CD8-positive, alpha-beta memory T cell (primary cell): ENCODE measurements around the gene TBC1D8. TPM values are rescaled to one million over a fixed set of nuclear protein-coding genes. Genes with fewer than 3 reads are reported as not detected.

Experiments
- polyA plus RNA-seq: library from polyadenylated mRNA; unstranded; fragments of 300-500 nt; fragmentation: Illumina TruSeq; gene quantifications from one replicate; pipeline ENCODE4 v1.2.3, GENCODE V29; 2021
- total RNA-seq, 2 experiments: library from RNA; stranded (reverse); gene quantifications; one replicate each; pipeline ENCODE4 v1.2.3, GENCODE V29; 2021

TBC1D8 gene
- total and polyA plus RNA-seq, 3 experiments from 2014 or later: 0.55 to 0.89 (median 0.69) TPM

Other genes with a start within 250 kb of the TBC1D8 start
- 1,000 to 10,000 TPM; 1,340 to 1,381 TPM for gene RPL31, start 149.1 kb downstream of the TBC1D8 start, total RNA-seq
- 4,796 TPM for gene RPL31, start 149.1 kb downstream of the TBC1D8 start, polyA plus RNA-seq
- gene CNOT11, start 101.5 kb upstream of the TBC1D8 start, total RNA-seq: 10 to 100 TPM; 60.9 to 67.4 TPM
- gene CNOT11, start 101.5 kb upstream of the TBC1D8 start, polyA plus RNA-seq: 70.0 TPM
- gene RNF149, start 157.3 kb upstream of the TBC1D8 start, total RNA-seq: 10 to 100 TPM; 43.4 TPM
- 87.6 TPM for gene RNF149, start 157.3 kb upstream of the TBC1D8 start, polyA plus RNA-seq
- gene CREG2, start 236.1 kb upstream of the TBC1D8 start, total RNA-seq: not detected
- not detected for gene CREG2, start 236.1 kb upstream of the TBC1D8 start, polyA plus RNA-seq